Mesothelial cell of epicardium (in vitro differentiated cells): ENCODE data around the gene NPY2R. TPM values are rescaled to one million over a fixed set of nuclear protein-coding genes. Genes with fewer than 3 reads are reported as not detected.

Experiments
- DNase-seq, 2 experiments: peaks; one replicate each; pipeline ENCODE4 v3.0.0; 2021; ENCODE audit warnings: low spot score in 2 of 2; ENCODE audit not compliant: unreplicated experiment in 2 of 2
- H3K27ac Mint-ChIP-seq: 2 replicates; pipeline ENCODE4 v1.8.0; 2021; ENCODE audit warnings: mixed read lengths
- H3K27me3 Mint-ChIP-seq: 2 replicates; pipeline ENCODE4 v1.8.0; 2021; ENCODE audit warnings: low read depth, mixed read lengths
- H3K36me3 Mint-ChIP-seq: 2 replicates; pipeline ENCODE4 v1.8.0; 2021; ENCODE audit warnings: mixed read lengths
- H3K4me1 Mint-ChIP-seq: 2 replicates; pipeline ENCODE4 v1.8.0; 2021; ENCODE audit warnings: mixed read lengths
- H3K4me3 Mint-ChIP-seq: 2 replicates; pipeline ENCODE4 v1.8.0; 2021; ENCODE audit warnings: mild to moderate bottlenecking, moderate library complexity, mixed read lengths
- H3K9me3 Mint-ChIP-seq: 2 replicates; pipeline ENCODE4 v1.8.0; 2021; ENCODE audit warnings: mixed read lengths
- CTCF ChIP-seq: fragments of 200-600 bp; sonication (generic); IDR thresholded peaks from one replicate; pipeline ENCODE4 v1.5.0; 2021; ENCODE audit warnings: antibody characterized with exemption; ENCODE audit not compliant: unreplicated experiment
- total RNA-seq: library from RNA; stranded (reverse); gene quantifications from 3 replicates; pipeline ENCODE4 v1.2.1, GENCODE V29; 2021

Gene NPY2R
- total RNA-seq, 1 donor from 2014 or later = not detected

DNA sequence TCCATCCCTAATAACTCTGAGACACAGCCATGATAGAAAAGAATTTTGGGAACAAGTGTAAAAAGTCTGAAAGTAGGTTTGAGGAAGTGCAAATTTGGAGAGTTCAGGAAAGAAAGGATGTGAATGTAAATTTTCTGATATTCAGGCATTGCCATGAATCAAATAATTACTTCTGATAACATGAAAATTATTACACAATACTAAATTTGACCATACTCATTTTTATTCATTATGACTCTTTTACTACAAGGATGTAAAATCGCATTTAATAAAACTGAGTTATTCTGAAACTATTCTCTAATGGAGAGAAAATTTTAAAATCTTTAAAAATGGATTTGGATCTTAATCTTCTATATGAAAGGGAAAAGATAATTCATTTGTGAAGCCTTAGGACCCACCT, 33.8 kb upstream of the NPY2R start:
- Mint-ChIP-seq H3K27me3 (peaks cover 14% of the 10 kb centered on the region), H3K36me3 (no peaks in the 10 kb centered on the region), H3K9me3 (peaks cover 11% of the 10 kb centered on the region), H3K4me3 (no peak overlapping the region), H3K27ac (no peak overlapping the region), H3K4me1 (no peaks in the 10 kb centered on the region)
- no peak for TF ChIP-seq CTCF
- DNase-seq = no peak

DNA sequence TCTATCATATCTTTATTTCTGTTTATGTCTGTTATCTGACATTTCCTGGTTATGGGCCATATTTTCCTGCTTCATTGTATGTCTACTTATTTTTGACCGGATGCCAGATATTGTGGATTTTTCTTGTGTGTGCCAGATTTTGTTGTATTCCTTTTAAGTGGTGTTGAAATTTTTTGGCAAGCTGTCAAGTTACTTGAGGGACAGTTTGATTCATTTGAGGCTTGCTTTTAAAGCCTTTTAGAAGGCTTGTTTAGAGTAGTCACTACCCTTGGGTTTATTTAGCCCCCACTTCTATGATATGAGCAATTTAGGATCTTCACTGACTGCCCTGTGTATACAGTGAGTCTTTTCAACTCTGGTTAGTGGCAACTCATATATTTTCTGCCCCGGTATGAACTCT, 29.2 kb upstream of the NPY2R start:
- Mint-ChIP-seq H3K36me3 (no peaks in the 10 kb centered on the region), H3K4me3 (no peak overlapping the region), H3K4me1 (no peaks in the 10 kb centered on the region), H3K9me3 (peaks cover 8% of the 10 kb centered on the region), H3K27ac (no peak overlapping the region), H3K27me3 (peaks cover 14% of the 10 kb centered on the region)
- no peak for DNase-seq
- no peak for TF ChIP-seq CTCF

DNA sequence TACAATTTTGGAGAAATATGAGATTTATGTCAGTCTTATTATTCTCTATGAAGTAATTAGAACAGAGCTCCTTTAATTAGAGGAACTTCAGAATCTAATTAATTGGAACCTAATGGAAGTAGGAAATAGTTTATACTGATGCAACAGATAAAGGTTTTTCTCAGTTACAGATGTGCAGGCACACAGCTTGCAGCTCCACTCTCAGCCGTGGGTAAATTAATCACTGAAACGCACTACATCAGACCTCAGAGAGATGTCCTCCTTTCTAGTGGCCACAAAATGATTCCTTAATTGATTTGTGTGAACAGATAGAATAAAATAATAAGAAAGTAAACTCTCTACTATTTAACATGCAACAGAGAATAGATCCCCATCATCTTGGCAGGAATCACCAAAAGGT, 21.5 kb upstream of the NPY2R start:
- no peak overlapping the region for H3K4me3 Mint-ChIP-seq
- no peaks in the 10 kb centered on the region for H3K9me3 Mint-ChIP-seq
- no peaks in the 10 kb centered on the region for H3K36me3 Mint-ChIP-seq
- H3K27ac Mint-ChIP-seq = no peak overlapping the region
- H3K4me1 Mint-ChIP-seq = no peaks in the 10 kb centered on the region
- TF ChIP-seq CTCF = no peak
- H3K27me3 Mint-ChIP-seq = peaks cover 8% of the 10 kb centered on the region
- DNase-seq = no peak

DNA sequence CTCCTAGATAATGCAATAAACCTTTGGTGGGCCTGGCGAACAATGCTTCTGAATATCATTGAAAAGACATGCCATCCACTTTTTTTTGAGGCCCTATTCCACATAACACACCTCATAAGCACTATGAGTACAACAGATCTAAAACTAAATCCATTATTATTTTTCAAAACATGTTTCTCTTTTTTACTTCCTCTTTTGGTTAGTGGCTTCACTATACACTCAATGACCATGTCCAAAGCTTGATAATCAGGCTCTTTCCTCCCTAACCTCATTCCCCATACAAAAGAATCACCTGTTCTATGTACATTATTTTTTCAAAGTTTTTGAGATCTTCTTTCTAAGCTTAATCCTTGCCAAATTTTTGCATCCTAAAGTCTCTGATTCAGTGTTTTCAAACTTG, 20.4 kb upstream of the NPY2R start:
- TF ChIP-seq CTCF = no peak
- H3K9me3 Mint-ChIP-seq = no peaks in the 10 kb centered on the region
- H3K4me3 Mint-ChIP-seq = no peak overlapping the region
- no peaks in the 10 kb centered on the region for H3K4me1 Mint-ChIP-seq
- no peak for DNase-seq
- no peaks in the 10 kb centered on the region for H3K36me3 Mint-ChIP-seq
- H3K27me3 Mint-ChIP-seq = peaks cover 8% of the 10 kb centered on the region
- H3K27ac Mint-ChIP-seq = no peak overlapping the region

- Mint-ChIP-seq H3K9me3 (no peaks in the 10 kb centered on the region), H3K27me3 (peaks cover 9% of the 10 kb centered on the region)
- no peak for TF ChIP-seq CTCF
Measured at GRCh38 chr4:155190099-155190498, 18.3 kb upstream of the NPY2R start.

GRCh38 chr4:155197757-155198156, 10.7 kb upstream of the NPY2R start:
- H3K4me3 Mint-ChIP-seq = no peak overlapping the region
- H3K9me3 Mint-ChIP-seq = peaks cover 6% of the 10 kb centered on the region

More at GRCh38 chr4:155190099-155190498, 18.3 kb upstream of the NPY2R start:
- no peak for DNase-seq
- H3K36me3 Mint-ChIP-seq = no peaks in the 10 kb centered on the region
- H3K4me3 Mint-ChIP-seq = no peak overlapping the region
- H3K4me1 Mint-ChIP-seq = no peaks in the 10 kb centered on the region
- H3K27ac Mint-ChIP-seq = no peak overlapping the region

More at GRCh38 chr4:155197757-155198156, 10.7 kb upstream of the NPY2R start:
- Mint-ChIP-seq H3K36me3 (no peaks in the 10 kb centered on the region), H3K4me1 (no peaks in the 10 kb centered on the region), H3K27me3 (peaks cover 20% of the 10 kb centered on the region), H3K27ac (no peak overlapping the region)
- DNase-seq = no peak
- TF ChIP-seq CTCF = no peak
